ENCODE measurements around the gene CACNA1C. TPM values are rescaled to one million over a fixed set of nuclear protein-coding genes. Genes with fewer than 3 reads are reported as not detected.

Gene CACNA1C
- polyA plus RNA-seq, 1 of the 3 experiments (the other 2 are of a cell fraction), result 1.5 TPM

GRCh38 chr12:2654311-2654710 is 601.5 kb downstream of the CACNA1C start:
- TF ChIP-seq FOXM1 (IDR thresholded peaks at IDR 0.05; ENCODE audit: low read depth) (no peak), MAX (IDR thresholded peaks at IDR 0.05; ENCODE audit: low read depth) (no peak), USF2 (IDR thresholded peaks at IDR 0.05; ENCODE audit: borderline replicate concordance, low read depth, low read length) (no peak), EP300 (IDR thresholded peaks at IDR 0.05; ENCODE audit: borderline replicate concordance in 1 of 2, low read depth in 1 of 2, low read length in 1 of 2) (no peak)
- CTCF ChIA-PET, result interaction anchor here (1.5 kb wide), 1 partner anchor 10 kb away, joined by 3 read pairs; no protein-coding TSS in a partner anchor

GRCh38 chr12:2654741-2655140 is 602.0 kb downstream of the CACNA1C start:
- no peaks in the 10 kb centered on the region for H3K9me2 ChIP-seq
- no peak overlapping the region for H3K27ac ChIP-seq (ENCODE audit: low read depth in 2 of 2, low read length in 1 of 2)
- H3F3A ChIP-seq (replicated peaks; ENCODE audit: insufficient read depth), result no peaks in the 10 kb centered on the region
- H3K79me2 ChIP-seq (ENCODE audit: insufficient read depth), result no peaks in the 10 kb centered on the region
- H2AFZ ChIP-seq (ENCODE audit: low read depth), result no peak overlapping the region
- ChIA-PET POLR2A (no interaction called here), CTCF (interaction anchor here (1.5 kb wide), 1 partner anchor 10 kb away, joined by 3 read pairs; no protein-coding TSS in a partner anchor)
- H4K20me1 ChIP-seq (ENCODE audit: insufficient read depth), result no peaks in the 10 kb centered on the region
- TF ChIP-seq USF2 (IDR thresholded peaks at IDR 0.05; ENCODE audit: borderline replicate concordance, low read depth, low read length) (no peak), TCF12 (IDR thresholded peaks at IDR 0.05) (no peak), EP300 (IDR thresholded peaks at IDR 0.05; ENCODE audit: borderline replicate concordance in 1 of 2, low read depth in 1 of 2, low read length in 1 of 2) (no peak), ZBTB33 (IDR thresholded peaks at IDR 0.05; ENCODE audit: borderline replicate concordance, low read depth) (no peak), SMC3 (IDR thresholded peaks at IDR 0.05; ENCODE audit: low read depth, low read length) (no peak), RCOR1 (IDR thresholded peaks at IDR 0.05; ENCODE audit: low read length) (no peak)
- no peaks in the 10 kb centered on the region; a peak in 1 of 4 replicates for H3K4me1 ChIP-seq (ENCODE audit: control insufficient read depth in 1 of 2, insufficient read depth in 2 of 2, low read depth in 1 of 2, low read length in 1 of 2)
- H3K9me3 ChIP-seq, result 0 out of 2 replicates have a peak, but pooled peaks cover 9% of the 10 kb centered on the region
- peaks cover 10 to 12% of the 10 kb centered on the region in 2 experiments for H3K36me3 ChIP-seq (replicated peaks in 1 of 2; ENCODE audit: control insufficient read depth in 1 of 2, insufficient read depth in 2 of 2, low read length in 1 of 2)
- no peak overlapping the region for H3K4me3 ChIP-seq (ENCODE audit: low read depth in 2 of 2, low read length in 1 of 2)
- H3K27me3 ChIP-seq (ENCODE audit: insufficient read depth), result no peaks in the 10 kb centered on the region
- no peak for DNase-seq
- H3K4me2 ChIP-seq, result no peak overlapping the region
- WGBS (ENCODE audit: low lambda C conversion rate), result 19% methylated on average over 2 of the region's 4 CpGs
- no peak overlapping the region for H3K9ac ChIP-seq

More at GRCh38 chr12:2654311-2654710, 601.5 kb downstream of the CACNA1C start:
- Histone ChIP-seq H3F3A (replicated peaks; ENCODE audit: insufficient read depth) (no peaks in the 10 kb centered on the region), H2AFZ (ENCODE audit: low read depth) (no peak overlapping the region), H3K9me2 (no peaks in the 10 kb centered on the region), H4K20me1 (ENCODE audit: insufficient read depth) (no peaks in the 10 kb centered on the region), H3K27me3 (ENCODE audit: insufficient read depth) (no peaks in the 10 kb centered on the region), H3K79me2 (ENCODE audit: insufficient read depth) (no peaks in the 10 kb centered on the region), H3K36me3 (replicated peaks in 1 of 2; ENCODE audit: control insufficient read depth in 1 of 2, insufficient read depth in 2 of 2, low read length in 1 of 2) (peaks cover 10 to 12% of the 10 kb centered on the region in 2 experiments), H3K27ac (ENCODE audit: low read depth in 2 of 2, low read length in 1 of 2) (no peak overlapping the region), H3K4me1 (ENCODE audit: control insufficient read depth in 1 of 2, insufficient read depth in 2 of 2, low read depth in 1 of 2, low read length in 1 of 2) (no peaks in the 10 kb centered on the region; a peak in 1 of 4 replicates), H3K9me3 (0 out of 2 replicates have a peak, but pooled peaks cover 9% of the 10 kb centered on the region), H3K4me3 (ENCODE audit: low read depth in 2 of 2, low read length in 1 of 2) (no peak overlapping the region), H3K4me2 (no peak overlapping the region), H3K9ac (no peak overlapping the region)
- no peak for DNase-seq
- 83% methylated on average over 8 of the region's 8 CpGs for WGBS (ENCODE audit: low lambda C conversion rate)
- POLR2A ChIA-PET, result no interaction called here
